Astrocyte (in vitro differentiated cells and primary cell): Measurements from ENCODE around the gene MTCH1. TPM values are rescaled to one million over a fixed set of nuclear protein-coding genes. Genes with fewer than 3 reads are reported as not detected.

Experiments
- DNase-seq: peaks from one replicate; pipeline ENCODE4 v3.0.0-alpha.2; 2010; ENCODE audit warnings: low read depth
- FAIRE-seq: peaks from 2 replicates; lab custom pipeline; 2011; peaks lifted over from hg19 to GRCh38; lab: Jason Lieb, UNC
- H2AFZ ChIP-seq: 2 replicates; pipeline ENCODE4 v1.6.0; 2012; ENCODE audit warnings: low read depth, low read length, inconsistent platforms
- H3K27ac ChIP-seq: 2 replicates; pipeline ENCODE4 v1.5.1; 2011; ENCODE audit warnings: low read depth, low read length, inconsistent platforms
- H3K27me3 ChIP-seq: 2 replicates; pipeline ENCODE4 v1.6.0; 2011; ENCODE audit warnings: low read length, inconsistent platforms; ENCODE audit not compliant: insufficient read depth
- H3K36me3 ChIP-seq: 2 replicates; pipeline ENCODE4 v1.5.1; 2011; ENCODE audit warnings: low read length, inconsistent platforms; ENCODE audit not compliant: insufficient read depth
- H3K4me1 ChIP-seq: 2 replicates; pipeline ENCODE4 v1.5.1; 2011; ENCODE audit warnings: low read length, inconsistent platforms; ENCODE audit not compliant: insufficient read depth
- H3K4me2 ChIP-seq: 2 replicates; pipeline ENCODE4 v1.6.0; 2012; ENCODE audit warnings: low read length, inconsistent platforms
- H3K4me3 ChIP-seq: 2 replicates; pipeline ENCODE4 v1.5.1; 2011; ENCODE audit warnings: low read depth, mild to moderate bottlenecking, low read length, inconsistent platforms; ENCODE audit not compliant: insufficient read depth
- H3K79me2 ChIP-seq: 2 replicates; pipeline ENCODE4 v1.6.0; 2012; ENCODE audit warnings: mild to moderate bottlenecking, low read length, inconsistent platforms; ENCODE audit not compliant: insufficient read depth
- H3K9ac ChIP-seq: 2 replicates; pipeline ENCODE4 v1.6.0; 2012; ENCODE audit warnings: mild to moderate bottlenecking, low read length, inconsistent platforms
- H3K9me3 ChIP-seq: 2 replicates; pipeline ENCODE4 v1.5.1; 2012; ENCODE audit warnings: low read depth, mild to moderate bottlenecking, low read length, inconsistent platforms; ENCODE audit not compliant: insufficient read depth
- H4K20me1 ChIP-seq: 2 replicates; pipeline ENCODE4 v1.6.0; 2012; ENCODE audit warnings: low read length, inconsistent platforms; ENCODE audit not compliant: insufficient read depth
- H3K27ac Mint-ChIP-seq: one replicate; pipeline ENCODE4 v1.8.0; 2021; ENCODE audit warnings: mild to moderate bottlenecking, mixed read lengths; ENCODE audit not compliant: unreplicated experiment
- H3K27me3 Mint-ChIP-seq: one replicate; pipeline ENCODE4 v1.8.0; 2021; ENCODE audit warnings: low read depth, mixed read lengths; ENCODE audit not compliant: unreplicated experiment
- H3K36me3 Mint-ChIP-seq: one replicate; pipeline ENCODE4 v1.8.0; 2021; ENCODE audit warnings: low read depth, mixed read lengths; ENCODE audit not compliant: unreplicated experiment
- H3K4me1 Mint-ChIP-seq: one replicate; pipeline ENCODE4 v1.8.0; 2021; ENCODE audit warnings: low read depth, mixed read lengths; ENCODE audit not compliant: unreplicated experiment
- H3K4me3 Mint-ChIP-seq: one replicate; pipeline ENCODE4 v1.8.0; 2021; ENCODE audit warnings: mild to moderate bottlenecking, moderate library complexity, mixed read lengths; ENCODE audit not compliant: unreplicated experiment
- H3K9me3 Mint-ChIP-seq: one replicate; pipeline ENCODE4 v1.8.0; 2021; ENCODE audit warnings: mild to moderate bottlenecking, mixed read lengths; ENCODE audit not compliant: unreplicated experiment
- CTCF ChIP-seq: IDR thresholded peaks from 2 replicates; pipeline ENCODE4 v1.5.1; 2011; ENCODE audit warnings: low read depth, mild to moderate bottlenecking, inconsistent platforms, low read length, moderate library complexity; ENCODE audit not compliant: insufficient read depth
- EZH2 ChIP-seq: IDR thresholded peaks from 2 replicates; pipeline ENCODE4 v1.6.1; 2012; ENCODE audit warnings: mild to moderate bottlenecking, low read length, inconsistent platforms; ENCODE audit not compliant: insufficient read depth
- total RNA-seq: library from RNA; stranded (reverse); gene quantifications from 2 replicates; pipeline ENCODE4 v1.2.1, GENCODE V29; 2021

Gene MTCH1
- total RNA-seq, 1 donor from 2014 or later = 311 TPM

- H3K4me3 Mint-ChIP-seq = no peak overlapping the region
- Histone ChIP-seq H3K9ac (no peak overlapping the region), H3K4me2 (no peak overlapping the region), H3K4me1 (no peaks in the 10 kb centered on the region), H3K27ac (no peak overlapping the region), H2AFZ (no peak overlapping the region), H3K9me3 (no peaks in the 10 kb centered on the region), H3K36me3 (no peaks in the 10 kb centered on the region), H3K79me2 (no peaks in the 10 kb centered on the region), H3K4me3 (no peak overlapping the region), H3K27me3 (peaks cover 3% of the 10 kb centered on the region), H4K20me1 (no peaks in the 10 kb centered on the region)
- peak; percentile 37 for DNase-seq
- peaks cover 2% of the 10 kb centered on the region for H3K36me3 Mint-ChIP-seq
- no peak overlapping the region for H3K27ac Mint-ChIP-seq
- H3K9me3 Mint-ChIP-seq = no peaks in the 10 kb centered on the region
- H3K4me1 Mint-ChIP-seq = peaks cover 1% of the 10 kb centered on the region
- FAIRE-seq = no peak
- TF ChIP-seq EZH2 = no peak
- no peak for TF ChIP-seq CTCF
- peaks cover 8% of the 10 kb centered on the region for H3K27me3 Mint-ChIP-seq
Measured at GRCh38 chr6:37006793-37007339, 20.9 kb upstream of the MTCH1 start.

GRCh38 chr6:37005827-37006567, 20.0 kb upstream of the MTCH1 start:
- Mint-ChIP-seq H3K4me1 (peaks cover 1% of the 10 kb centered on the region), H3K36me3 (peaks cover 3% of the 10 kb centered on the region), H3K27me3 (peaks cover 13% of the 10 kb centered on the region), H3K9me3 (no peaks in the 10 kb centered on the region), H3K27ac (no peak overlapping the region), H3K4me3 (peak overlapping the region; percentile 67)
- Histone ChIP-seq H3K27me3 (peaks cover 3% of the 10 kb centered on the region), H3K4me2 (no peak overlapping the region), H3K79me2 (no peaks in the 10 kb centered on the region), H3K36me3 (no peaks in the 10 kb centered on the region), H3K4me1 (no peaks in the 10 kb centered on the region), H3K9ac (no peak overlapping the region), H3K27ac (no peak overlapping the region), H2AFZ (no peak overlapping the region), H3K9me3 (no peaks in the 10 kb centered on the region), H3K4me3 (no peak overlapping the region), H4K20me1 (no peaks in the 10 kb centered on the region)
- TF ChIP-seq CTCF (no peak), EZH2 (no peak)
- FAIRE-seq = no peak
- no peak for DNase-seq
